Measurements from ENCODE around the gene APP. TPM values are rescaled to one million over a fixed set of nuclear protein-coding genes. Genes with fewer than 3 reads are reported as not detected.

Gene APP
- total and polyA plus RNA-seq, 10 of the 15 experiments (the other 5 are each of a cell fraction or from before 2014, with no cell fraction given), result 8.8 to 94.9 (median 51.0) TPM

DNA sequence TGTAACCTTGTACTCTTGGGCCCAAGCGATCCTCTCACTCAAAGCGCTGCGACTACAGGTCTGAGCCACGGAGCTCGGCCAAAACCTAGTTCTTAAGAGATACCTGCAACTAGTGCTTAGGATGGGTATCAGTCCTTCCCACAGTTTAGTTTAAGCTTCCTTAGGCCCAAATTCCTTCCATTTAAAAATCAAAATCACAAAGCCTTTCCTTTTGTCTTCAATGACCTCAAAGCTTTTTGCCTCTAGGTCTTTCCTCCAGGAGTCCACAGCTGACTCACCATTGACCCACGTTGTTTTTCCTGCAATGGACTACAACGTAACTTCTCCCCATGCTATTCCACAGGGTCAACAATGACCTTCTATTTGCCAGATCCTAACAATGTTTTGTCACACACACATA is 64.0 kb downstream of the APP start:
- H4K20me1 ChIP-seq (ENCODE audit: control insufficient read depth, insufficient read depth), result no peaks in the 10 kb centered on the region
- 34% methylated on average over 7 of the region's 7 CpGs for WGBS (ENCODE audit: insufficient coverage, insufficient replicate concordance, low lambda C conversion rate, missing lambda C conversion rate)
- no peak overlapping the region for H3K4me3 ChIP-seq
- ATAC-seq, result no peak
- intact Hi-C loops (cut with micrococcal nuclease; ENCODE audit: unreplicated experiment) (no loop called here), in situ Hi-C loops (cut with MboI) (no loop called here)
- H3K9me3 ChIP-seq (replicated peaks; ENCODE audit: control insufficient read depth, insufficient read depth, low read length), result no peaks in the 10 kb centered on the region; the same call in 2 of the 3 replicates
- H3K36me3 ChIP-seq (ENCODE audit: control insufficient read depth in 2 of 2, insufficient read depth in 2 of 2, low read length in 1 of 2), result peaks cover 3% of the 10 kb centered on the region in 2 experiments; a peak in 3 of 4 replicates
- no peaks in the 10 kb centered on the region for H3K4me1 ChIP-seq (ENCODE audit: control insufficient read depth, insufficient read depth, low read length)
- H3K27ac ChIP-seq (ENCODE audit: control insufficient read depth, insufficient read depth), result no peak overlapping the region
- no peak overlapping the region for H2AFZ ChIP-seq (ENCODE audit: control insufficient read depth, low read depth, low read length)
- DNase-seq (ENCODE audit: low read depth, low spot score), result no peak
- BruUV-seq (replicated peaks), result no TSS peak
- H3K27me3 ChIP-seq (replicated peaks in 1 of 2; ENCODE audit: control insufficient read depth in 2 of 2, insufficient read depth in 2 of 2, low read length in 1 of 2), result no peaks in the 10 kb centered on the region
- ChIA-PET SMC1A (ENCODE audit: uncharacterized antibody, unreplicated experiment) (no interaction called here), POLR2A (no interaction called here), RAD21 (ENCODE audit: unreplicated experiment) (no interaction called here), CTCF (no interaction called here)
- no peak overlapping the region for H3K4me2 ChIP-seq (ENCODE audit: control insufficient read depth, insufficient read depth)
- FAIRE-seq, result no peak
- no peaks in the 10 kb centered on the region for H3K79me2 ChIP-seq (ENCODE audit: control insufficient read depth, insufficient read depth, low read length)
- TF ChIP-seq, protein P1, sequence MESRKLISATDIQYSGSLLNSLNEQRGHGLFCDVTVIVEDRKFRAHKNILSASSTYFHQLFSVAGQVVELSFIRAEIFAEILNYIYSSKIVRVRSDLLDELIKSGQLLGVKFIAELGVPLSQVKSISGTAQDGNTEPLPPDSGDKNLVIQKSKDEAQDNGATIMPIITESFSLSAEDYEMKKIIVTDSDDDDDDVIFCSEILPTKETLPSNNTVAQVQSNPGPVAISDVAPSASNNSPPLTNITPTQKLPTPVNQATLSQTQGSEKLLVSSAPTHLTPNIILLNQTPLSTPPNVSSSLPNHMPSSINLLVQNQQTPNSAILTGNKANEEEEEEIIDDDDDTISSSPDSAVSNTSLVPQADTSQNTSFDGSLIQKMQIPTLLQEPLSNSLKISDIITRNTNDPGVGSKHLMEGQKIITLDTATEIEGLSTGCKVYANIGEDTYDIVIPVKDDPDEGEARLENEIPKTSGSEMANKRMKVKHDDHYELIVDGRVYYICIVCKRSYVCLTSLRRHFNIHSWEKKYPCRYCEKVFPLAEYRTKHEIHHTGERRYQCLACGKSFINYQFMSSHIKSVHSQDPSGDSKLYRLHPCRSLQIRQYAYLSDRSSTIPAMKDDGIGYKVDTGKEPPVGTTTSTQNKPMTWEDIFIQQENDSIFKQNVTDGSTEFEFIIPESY (IDR thresholded peaks at IDR 0.05), result no peak
- TF ChIP-seq, protein P2, sequence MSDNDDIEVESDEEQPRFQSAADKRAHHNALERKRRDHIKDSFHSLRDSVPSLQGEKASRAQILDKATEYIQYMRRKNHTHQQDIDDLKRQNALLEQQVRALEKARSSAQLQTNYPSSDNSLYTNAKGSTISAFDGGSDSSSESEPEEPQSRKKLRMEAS (IDR thresholded peaks at IDR 0.05; ENCODE audit: low read depth, low read length), result no peak
- TF ChIP-seq, protein P3, sequence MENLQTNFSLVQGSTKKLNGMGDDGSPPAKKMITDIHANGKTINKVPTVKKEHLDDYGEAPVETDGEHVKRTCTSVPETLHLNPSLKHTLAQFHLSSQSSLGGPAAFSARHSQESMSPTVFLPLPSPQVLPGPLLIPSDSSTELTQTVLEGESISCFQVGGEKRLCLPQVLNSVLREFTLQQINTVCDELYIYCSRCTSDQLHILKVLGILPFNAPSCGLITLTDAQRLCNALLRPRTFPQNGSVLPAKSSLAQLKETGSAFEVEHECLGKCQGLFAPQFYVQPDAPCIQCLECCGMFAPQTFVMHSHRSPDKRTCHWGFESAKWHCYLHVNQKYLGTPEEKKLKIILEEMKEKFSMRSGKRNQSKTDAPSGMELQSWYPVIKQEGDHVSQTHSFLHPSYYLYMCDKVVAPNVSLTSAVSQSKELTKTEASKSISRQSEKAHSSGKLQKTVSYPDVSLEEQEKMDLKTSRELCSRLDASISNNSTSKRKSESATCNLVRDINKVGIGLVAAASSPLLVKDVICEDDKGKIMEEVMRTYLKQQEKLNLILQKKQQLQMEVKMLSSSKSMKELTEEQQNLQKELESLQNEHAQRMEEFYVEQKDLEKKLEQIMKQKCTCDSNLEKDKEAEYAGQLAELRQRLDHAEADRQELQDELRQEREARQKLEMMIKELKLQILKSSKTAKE (IDR thresholded peaks at IDR 0.05; ENCODE audit: low read depth, poor library complexity, severe bottlenecking), result no peak
- TF ChIP-seq GABPA (IDR thresholded peaks at IDR 0.05; ENCODE audit: low read depth) (no peak), KLF5 (IDR thresholded peaks at IDR 0.05; ENCODE audit: partially characterized antibody) (no peak), RB1 (IDR thresholded peaks at IDR 0.05; ENCODE audit: borderline replicate concordance) (no peak), TAF1 (IDR thresholded peaks at IDR 0.05; ENCODE audit: borderline replicate concordance, low read depth, low read length) (no peak), HDAC6 (IDR thresholded peaks at IDR 0.05; ENCODE audit: unreplicated experiment) (no peak), TBL1XR1 (IDR thresholded peaks at IDR 0.05; ENCODE audit: low read depth, low read length) (no peak), KAT2A (conservative IDR thresholded peaks at IDR 0.05; ENCODE audit: control insufficient read depth, low read depth, low read length) (no peak), MYC (IDR thresholded peaks at IDR 0.05; ENCODE audit: insufficient read depth, insufficient read length, insufficient replicate concordance, low read length, severe bottlenecking) (no peak)
- TF ChIP-seq, protein P4, sequence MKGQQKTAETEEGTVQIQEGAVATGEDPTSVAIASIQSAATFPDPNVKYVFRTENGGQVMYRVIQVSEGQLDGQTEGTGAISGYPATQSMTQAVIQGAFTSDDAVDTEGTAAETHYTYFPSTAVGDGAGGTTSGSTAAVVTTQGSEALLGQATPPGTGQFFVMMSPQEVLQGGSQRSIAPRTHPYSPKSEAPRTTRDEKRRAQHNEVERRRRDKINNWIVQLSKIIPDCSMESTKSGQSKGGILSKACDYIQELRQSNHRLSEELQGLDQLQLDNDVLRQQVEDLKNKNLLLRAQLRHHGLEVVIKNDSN (IDR thresholded peaks at IDR 0.05; ENCODE audit: borderline replicate concordance, extremely low read length, insufficient read depth, low read depth, low read length), result no peak
- H3K9ac ChIP-seq (ENCODE audit: control insufficient read depth, insufficient read depth, low read length), result no peak overlapping the region

All from GM12878 (cell line).